C4-2B (cell line): ENCODE data around the gene ITGB4.

Experiments used
- CTCF ChIP-seq: fragments of 450-650 bp; conservative IDR thresholded peaks from 2 replicates; pipeline ENCODE4 v1.5.1; 2017; ENCODE audit warnings: mild to moderate bottlenecking
- ZFX ChIP-seq: fragments of 450-650 bp; IDR thresholded peaks from 2 replicates; pipeline ENCODE4 v1.6.1; 2017

- TF ChIP-seq CTCF: no peak
- no peak for TF ChIP-seq ZFX
Measured at GRCh38 chr17:75765981-75766380, 44.7 kb downstream of the ITGB4 start.
